ENCODE measurements around the gene HOXD1.

Gene HOXD1

DNA sequence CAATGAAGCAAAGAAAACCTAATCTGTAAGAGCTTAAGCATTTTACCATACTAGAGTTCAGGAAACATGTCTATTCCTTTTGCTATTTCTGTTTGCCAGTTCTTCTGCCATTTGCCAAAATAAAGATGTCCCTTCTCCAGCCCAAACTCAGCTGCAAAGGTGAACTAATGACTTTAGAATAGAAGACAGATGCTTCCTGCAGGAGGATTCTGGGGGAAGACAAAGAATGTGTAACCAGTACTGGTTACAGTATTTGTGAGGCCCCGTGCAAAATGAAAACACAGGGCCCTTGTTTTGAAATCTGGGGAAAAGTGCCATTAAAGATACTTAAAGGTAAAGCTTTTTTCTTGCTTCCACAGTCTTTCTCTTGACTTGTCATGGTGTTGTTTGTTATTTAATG is 46.5 kb downstream of the HOXD1 start:
- no peak for DNase-seq (ENCODE audit: extremely low read depth in 1 of 2, low read depth in 1 of 2)

DNA sequence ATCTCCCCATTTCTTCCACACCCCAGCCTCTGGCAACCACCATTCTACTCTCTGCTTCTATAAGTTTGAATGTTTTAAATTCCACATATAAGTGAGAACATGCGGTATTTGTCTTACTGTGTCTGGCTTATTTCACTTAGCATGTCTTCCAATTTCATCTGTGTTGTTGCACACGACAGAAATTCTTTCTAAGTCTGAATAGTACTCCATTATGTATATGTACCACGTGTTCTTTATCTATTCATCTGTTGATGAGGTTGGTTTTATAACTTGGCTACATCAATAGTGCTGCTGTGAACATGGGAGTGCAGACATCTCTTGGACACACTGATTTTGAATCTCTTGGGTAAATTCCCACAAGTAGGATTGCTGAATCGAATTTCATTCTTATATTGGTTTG is 49.0 kb downstream of the HOXD1 start:
- no peak for DNase-seq (ENCODE audit: extremely low read depth in 1 of 2, low read depth in 1 of 2)

DNA sequence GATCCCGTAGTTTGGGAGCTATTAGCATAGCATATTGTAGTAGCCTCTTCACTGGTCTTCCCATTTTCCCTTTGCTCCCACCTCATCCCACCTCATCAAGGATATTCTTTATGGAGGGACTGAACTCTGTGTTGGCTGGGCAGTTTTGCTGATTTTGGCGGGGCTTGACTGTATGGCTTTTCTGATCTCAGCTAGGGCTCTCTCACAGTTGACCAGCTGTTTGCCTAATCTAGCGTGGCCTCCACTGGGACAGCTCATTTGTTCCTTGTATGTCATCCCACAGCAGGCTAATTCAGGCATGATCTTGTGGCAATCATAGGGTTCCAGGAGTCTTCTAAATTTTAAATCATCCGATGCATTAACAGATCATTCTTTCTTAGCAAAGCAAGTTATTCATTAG is 50.6 kb downstream of the HOXD1 start:
- no peak for DNase-seq (ENCODE audit: extremely low read depth in 1 of 2, low read depth in 1 of 2)

DNA sequence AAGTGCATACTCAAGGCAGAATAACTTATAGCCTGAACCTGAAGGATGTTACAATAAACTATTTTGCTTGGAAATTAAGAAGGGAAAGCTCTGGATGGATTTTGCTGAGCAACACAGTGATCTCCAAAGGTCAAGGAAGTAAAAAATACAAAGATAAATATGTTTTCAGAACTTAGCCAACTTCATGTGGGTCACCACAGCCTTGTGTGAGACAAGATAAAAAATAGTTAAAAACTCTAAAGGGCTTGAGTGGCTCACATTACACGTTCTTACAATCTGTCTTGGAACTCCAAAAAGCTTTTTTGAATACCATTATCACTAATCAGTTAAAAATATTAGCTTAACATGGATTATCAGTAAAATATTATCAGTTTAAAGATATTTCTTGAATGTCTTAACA is 51.8 kb downstream of the HOXD1 start:
- no peak for DNase-seq (ENCODE audit: extremely low read depth in 1 of 2, low read depth in 1 of 2)
